ENCODE data around the gene OR2M2. TPM values are rescaled to one million over a fixed set of nuclear protein-coding genes. Genes with fewer than 3 reads are reported as not detected.

OR2M2 gene
- total and polyA plus RNA-seq, 2 donors (not counting 3 experiments of a cell fraction or from before 2014, with no cell fraction given), result not detected

GRCh38 chr1:248164031-248164430, 10.6 kb upstream of the OR2M2 start:
- no peaks in the 10 kb centered on the region for H4K20me1 ChIP-seq (replicated peaks; ENCODE audit: control insufficient read depth, extremely low read depth, insufficient read depth, low read length)
- no peak overlapping the region for H2AFZ ChIP-seq (ENCODE audit: low read depth, low read length)
- peaks cover 2% of the 10 kb centered on the region for H3K9me3 ChIP-seq (replicated peaks; ENCODE audit: control insufficient read depth, insufficient read depth, low read length)
- POLR2A ChIA-PET, result no interaction called here
- H3K4me1 ChIP-seq (ENCODE audit: control insufficient read depth, extremely low read depth, insufficient read depth, low read length), result no peaks in the 10 kb centered on the region
- DNase-seq (ENCODE audit: low read depth, low spot score) (no peak), FAIRE-seq (no peak)
- H3K4me3 ChIP-seq (replicated peaks in 1 of 3; ENCODE audit: insufficient read depth in 1 of 3, low read depth in 1 of 3, low read length in 3 of 3), result no peak overlapping the region
- no peak overlapping the region for H3K9ac ChIP-seq (replicated peaks; ENCODE audit: extremely low read depth, insufficient read depth, low read length)
- dilution Hi-C loops (cut with MboI; ENCODE audit: extremely low pct_ligation_motif_present, low sequenced_read_pairs) (no loop called here), intact Hi-C loops (cut with micrococcal nuclease) (no loop called here)
- H3K4me2 ChIP-seq (ENCODE audit: insufficient read depth, low read length), result no peak overlapping the region
- H3K36me3 ChIP-seq (ENCODE audit: control insufficient read depth in 2 of 2, extremely low read depth in 1 of 2, insufficient read depth in 2 of 2, low read length in 2 of 2), result no peaks in the 10 kb centered on the region
- H3K79me2 ChIP-seq (ENCODE audit: control insufficient read depth, insufficient read depth, low read length), result no peaks in the 10 kb centered on the region
- no peaks in the 10 kb centered on the region for H3K27me3 ChIP-seq (ENCODE audit: control insufficient read depth in 2 of 2, insufficient read depth in 2 of 2, low read length in 2 of 2)
- BruUV-seq (replicated peaks), result no TSS peak
- no peak for TF ChIP-seq MYC (IDR thresholded peaks at IDR 0.05; ENCODE audit: low read depth, low read length)
- no peak for TF ChIP-seq FOS (IDR thresholded peaks at IDR 0.05; ENCODE audit: borderline replicate concordance, insufficient read depth, low read length)
- no peak for TF ChIP-seq GATA2 (IDR thresholded peaks at IDR 0.05; ENCODE audit: insufficient read depth, insufficient read length, low read depth, low read length)
- no peak for TF ChIP-seq MAX (IDR thresholded peaks at IDR 0.05; ENCODE audit: insufficient read depth, insufficient read length)
- TF ChIP-seq EZH2 (IDR thresholded peaks at IDR 0.05; ENCODE audit: borderline replicate concordance, low read depth, low read length, severe bottlenecking), result no peak
- TF ChIP-seq JUN (IDR thresholded peaks at IDR 0.05; ENCODE audit: borderline replicate concordance, insufficient read depth, insufficient read length, low read depth), result no peak
- TF ChIP-seq POLR2AphosphoS5 (IDR thresholded peaks at IDR 0.05; ENCODE audit: insufficient read depth, low read depth, low read length), result no peak
- TF ChIP-seq POLR2A (IDR thresholded peaks at IDR 0.05; ENCODE audit: low read depth, low read length), result no peak
- TF ChIP-seq CTCF (IDR thresholded peaks at IDR 0.05; ENCODE audit: extremely low read depth in 1 of 2, insufficient read depth in 1 of 2, low read depth in 1 of 2, low read length in 2 of 2), result no peak
- H3K9me1 ChIP-seq (replicated peaks; ENCODE audit: control insufficient read depth, extremely low read depth, insufficient read depth, low read length), result no peaks in the 10 kb centered on the region
- no peak overlapping the region for H3K27ac ChIP-seq (ENCODE audit: insufficient read depth, low read depth, low read length)
- CTCF ChIA-PET, result no interaction called here
